GM23248 (cell line): ENCODE measurements around the gene KRT33B.

ENCODE experiments used
- EZH2 ChIP-seq: fragments of 200-600 bp; sonication (generic); IDR thresholded peaks from 2 replicates; pipeline ENCODE4 v1.6.1; 2018; ENCODE audit warnings: antibody characterized with exemption, mild to moderate bottlenecking; ENCODE audit not compliant: insufficient read depth, poor library complexity, severe bottlenecking
- EZH2phosphoT487 ChIP-seq: fragments of 200-600 bp; sonication (generic); IDR thresholded peaks from 2 replicates; pipeline ENCODE4 v1.6.1; 2018; ENCODE audit warnings: antibody characterized with exemption, moderate library complexity, mild to moderate bottlenecking, low read depth; ENCODE audit not compliant: insufficient read depth

- TF ChIP-seq EZH2phosphoT487: no peak
- no peak for TF ChIP-seq EZH2
These were observed 27.5 kb upstream of the KRT33B start, which contains the start of gene KRT31 for GRCh38 chr17:41396996-41397660.
